ENCODE results near the gene DTX3.

DNA sequence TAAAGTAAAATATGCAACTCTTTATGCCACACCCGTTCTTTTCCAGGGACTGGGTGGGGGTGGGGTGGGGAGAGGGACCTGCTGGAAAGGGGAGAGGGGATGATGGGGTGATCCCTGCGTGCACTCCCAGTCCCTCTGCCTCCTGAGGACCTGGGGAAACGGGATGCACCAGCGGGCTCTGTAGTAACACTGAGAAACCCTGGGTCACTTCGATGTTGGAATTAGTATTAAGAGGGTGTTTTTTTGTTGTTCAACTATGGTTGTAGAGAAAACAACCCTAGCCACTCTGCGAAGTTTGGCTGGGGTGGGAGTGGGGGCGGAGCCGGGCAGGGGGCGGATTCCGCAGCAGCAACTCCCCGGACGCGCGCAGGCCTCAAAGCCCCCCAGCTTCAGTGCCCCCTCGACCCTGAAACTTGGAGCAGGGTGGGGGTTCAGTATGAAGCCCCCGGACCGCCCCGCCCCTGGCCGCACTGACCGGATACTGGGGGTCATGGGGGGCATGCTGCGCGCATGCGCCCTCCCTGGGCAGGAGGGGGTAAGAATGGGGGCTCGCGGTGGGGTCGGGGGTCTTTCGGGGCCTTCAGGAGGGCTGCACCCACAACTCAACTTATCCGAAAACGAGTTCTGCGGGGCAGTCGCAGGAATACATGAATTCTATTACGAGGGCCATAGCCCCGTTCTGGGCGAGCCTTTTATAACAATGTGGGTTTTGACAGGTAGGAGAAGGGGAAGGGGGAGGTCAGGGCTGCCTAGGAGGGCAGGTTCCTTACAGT, 5.3 kb downstream of the DTX3 start:
- TF ChIP-seq, protein P1, sequence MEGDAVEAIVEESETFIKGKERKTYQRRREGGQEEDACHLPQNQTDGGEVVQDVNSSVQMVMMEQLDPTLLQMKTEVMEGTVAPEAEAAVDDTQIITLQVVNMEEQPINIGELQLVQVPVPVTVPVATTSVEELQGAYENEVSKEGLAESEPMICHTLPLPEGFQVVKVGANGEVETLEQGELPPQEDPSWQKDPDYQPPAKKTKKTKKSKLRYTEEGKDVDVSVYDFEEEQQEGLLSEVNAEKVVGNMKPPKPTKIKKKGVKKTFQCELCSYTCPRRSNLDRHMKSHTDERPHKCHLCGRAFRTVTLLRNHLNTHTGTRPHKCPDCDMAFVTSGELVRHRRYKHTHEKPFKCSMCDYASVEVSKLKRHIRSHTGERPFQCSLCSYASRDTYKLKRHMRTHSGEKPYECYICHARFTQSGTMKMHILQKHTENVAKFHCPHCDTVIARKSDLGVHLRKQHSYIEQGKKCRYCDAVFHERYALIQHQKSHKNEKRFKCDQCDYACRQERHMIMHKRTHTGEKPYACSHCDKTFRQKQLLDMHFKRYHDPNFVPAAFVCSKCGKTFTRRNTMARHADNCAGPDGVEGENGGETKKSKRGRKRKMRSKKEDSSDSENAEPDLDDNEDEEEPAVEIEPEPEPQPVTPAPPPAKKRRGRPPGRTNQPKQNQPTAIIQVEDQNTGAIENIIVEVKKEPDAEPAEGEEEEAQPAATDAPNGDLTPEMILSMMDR (conservative IDR thresholded peaks at IDR 0.05): no peak
- TF ChIP-seq EZH2 (IDR thresholded peaks at IDR 0.05; ENCODE audit: low read depth): no peak

All from PC-9 (cell line).